HL-60 (cell line): Measurements from ENCODE around the gene MARVELD1.
A peak's percentile ranks its signal among the peaks of the same experiment; 100 is the strongest.

Source experiments
- DNase-seq, 2 experiments: peaks; one replicate each; pipeline ENCODE4 v3.0.0-alpha.2; 2010 to 2020; ENCODE audit warnings: low read depth in 1 of 2, low spot score in 1 of 2
- H3K27ac ChIP-seq: fragments of 250-450 bp; sonication (Bioruptor Pico); replicated peaks from 2 replicates; pipeline ENCODE4 v1.5.1; 2020; ENCODE audit warnings: mild to moderate bottlenecking, moderate library complexity
- H3K27me3 ChIP-seq: fragments of 250-450 bp; sonication (Bioruptor Pico); 2 replicates; pipeline ENCODE4 v1.5.1; 2021; ENCODE audit warnings: mild to moderate bottlenecking, moderate library complexity; ENCODE audit not compliant: insufficient read depth, poor library complexity, severe bottlenecking
- H3K4me3 ChIP-seq: replicated peaks from 2 replicates; pipeline ENCODE4 v1.5.1; 2011; ENCODE audit warnings: mild to moderate bottlenecking, control low read depth, low read length; ENCODE audit not compliant: insufficient read depth
- CTCF ChIP-seq: IDR thresholded peaks from one replicate; pipeline ENCODE4 v1.5.1; 2011; ENCODE audit warnings: low read length, control low read depth, inconsistent platforms; ENCODE audit not compliant: insufficient read depth
- GABPA ChIP-seq: IDR thresholded peaks from 2 replicates; pipeline ENCODE4 v1.6.1; 2012; ENCODE audit warnings: low read depth
- POLR2AphosphoS5 ChIP-seq: IDR thresholded peaks from 2 replicates; pipeline ENCODE4 v1.6.1; 2012; ENCODE audit warnings: low read depth
- REST ChIP-seq: IDR thresholded peaks from 2 replicates; pipeline ENCODE4 v1.6.1; 2012; ENCODE audit warnings: low read depth; ENCODE audit not compliant: insufficient replicate concordance
- SPI1 ChIP-seq: IDR thresholded peaks from 2 replicates; pipeline ENCODE4 v1.6.1; 2012; ENCODE audit warnings: low read depth, mild to moderate bottlenecking, borderline replicate concordance
- long read RNA-seq: library from polyadenylated mRNA; unstranded; transcript quantifications from one replicate; pipeline ENCODE4 v2.0.0, GENCODE V29; 2020

MARVELD1 gene
- long read RNA-seq, transcript MARVELD1-201 (2 exons, 3,221 nt): major isoform, 35 of 35 reads
- long read RNA-seq, partial matches to known transcripts: 0 of 35 reads
- long read RNA-seq, other reads (novel, unspliced or antisense): 0 of 35 reads

GRCh38 chr10:97713339-97713825 lies at the start of gene MARVELD1:
Gene MARVELD1, plus strand, starts transcription at chr10:97713730. Its CDS starts 147 bp downstream, at chr10:97713877.
- TF ChIP-seq GABPA (no peak), POLR2AphosphoS5 (no peak), REST (no peak), SPI1 (no peak), CTCF (no peak)
- H3K27me3 ChIP-seq: no peaks in the 10 kb centered on the region
- peak within 1 kb of the TSS; percentile 34 for H3K4me3 ChIP-seq
- H3K27ac ChIP-seq: peak within 1 kb of the TSS; percentile 47
- peak in 1 of 2 experiments; percentile 78 for DNase-seq

GRCh38 chr10:97664282-97664850 lies 49.2 kb upstream of the MARVELD1 start:
- Histone ChIP-seq H3K27me3 (no peaks in the 10 kb centered on the region), H3K27ac (no peak overlapping the region), H3K4me3 (no peak overlapping the region)
- no peak for DNase-seq
- TF ChIP-seq SPI1 (no peak), POLR2AphosphoS5 (no peak), GABPA (no peak), REST (no peak), CTCF (no peak)

GRCh38 chr10:97666992-97667391 lies 46.5 kb upstream of the MARVELD1 start:
- DNase-seq: no peak
- no peak for TF ChIP-seq REST
- no peak for TF ChIP-seq GABPA
- no peak for TF ChIP-seq CTCF
- H3K27me3 ChIP-seq: no peaks in the 10 kb centered on the region

More at GRCh38 chr10:97666992-97667391, 46.5 kb upstream of the MARVELD1 start:
- no peak overlapping the region for H3K4me3 ChIP-seq
- H3K27ac ChIP-seq: no peak overlapping the region
